HL-60 (cell line): ENCODE measurements around the gene CADM4.

Experiments used
- CTCF ChIP-seq: IDR thresholded peaks from one replicate; pipeline ENCODE4 v1.5.1; 2011; ENCODE audit warnings: low read length, control low read depth, inconsistent platforms; ENCODE audit not compliant: insufficient read depth
- POLR2AphosphoS5 ChIP-seq: IDR thresholded peaks from 2 replicates; pipeline ENCODE4 v1.6.1; 2012; ENCODE audit warnings: low read depth

GRCh38 chr19:43662487-43662886, 22.8 kb upstream of the CADM4 start:
- no peak for TF ChIP-seq POLR2AphosphoS5
- TF ChIP-seq CTCF = no peak
